ENCODE data around the gene SYT5. TPM values are rescaled to one million over a fixed set of nuclear protein-coding genes. Genes with fewer than 3 reads are reported as not detected.
A peak's percentile ranks its signal among the peaks of the same experiment; 100 is the strongest.
"Not testable (repeated sequence)": the region's sequence is repeated elsewhere in the genome, so short reads cannot be mapped to it uniquely, and the experiment has no call there.

The SYT5 gene
- total RNA-seq, 1 donor: not detected

DNA sequence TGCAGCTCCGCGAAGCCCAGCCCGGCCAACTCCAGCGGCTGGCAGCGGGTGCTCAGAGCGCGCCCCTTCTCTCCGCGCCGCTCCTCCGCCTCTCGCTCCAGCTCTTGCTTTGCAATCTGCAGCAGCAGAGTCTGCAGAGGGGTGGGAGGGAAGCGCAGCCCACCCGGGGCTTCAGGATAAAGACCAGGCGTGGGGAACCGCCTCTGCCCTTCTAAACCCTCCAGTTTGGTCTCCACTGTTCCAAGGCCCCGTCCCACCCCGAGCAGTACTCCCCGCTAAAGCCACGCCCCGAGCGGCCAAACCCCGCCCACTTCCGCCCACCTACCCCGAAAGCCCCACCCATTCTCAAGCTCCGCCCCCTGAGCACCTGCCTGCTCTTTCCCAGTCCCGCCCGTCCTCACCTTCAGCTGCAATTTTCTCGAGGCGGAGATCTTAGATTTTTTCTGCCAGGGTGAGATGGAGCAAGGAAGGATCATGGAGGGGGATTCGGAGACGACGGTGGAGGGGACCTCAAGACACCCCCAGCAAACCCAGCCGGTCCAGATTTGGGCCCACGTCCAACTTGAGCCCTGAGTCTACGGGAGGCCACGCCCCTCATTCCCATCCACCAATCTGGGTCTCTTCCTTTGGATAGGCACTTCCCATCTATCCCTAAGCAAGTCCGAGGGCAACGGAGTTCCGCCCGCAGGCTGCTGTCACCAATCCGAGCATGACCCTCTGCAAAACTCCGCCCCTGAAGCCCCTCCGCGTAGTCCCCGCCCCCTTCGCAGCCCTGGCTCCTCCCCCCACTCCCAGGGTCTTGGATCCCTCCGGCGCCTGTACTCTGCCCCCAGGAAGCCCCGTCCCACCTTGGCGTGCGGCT lies 23.7 kb downstream of the SYT5 start:
- no peaks in the 10 kb centered on the region for H3K79me2 ChIP-seq (ENCODE audit: insufficient read depth, low read length)
- no peaks in the 10 kb centered on the region for H3K4me1 ChIP-seq (ENCODE audit: insufficient read depth, low read length)
- H3K4me3 ChIP-seq (ENCODE audit: insufficient read depth, low read length): no peak overlapping the region
- no peaks in the 10 kb centered on the region for H4K20me1 ChIP-seq (ENCODE audit: insufficient read depth, low read length)
- H3K4me2 ChIP-seq (ENCODE audit: insufficient read depth, low read length): no peak overlapping the region
- DNase-seq (ENCODE audit: insufficient read length, low spot score, missing footprints): peak; percentile 91
- H2AFZ ChIP-seq (ENCODE audit: low read length): no peak overlapping the region
- no peak overlapping the region for H3K27ac ChIP-seq (ENCODE audit: low read depth, low read length)
- H3K9me3 ChIP-seq (ENCODE audit: low read depth, low read length): no peaks in the 10 kb centered on the region
- no peaks in the 10 kb centered on the region for H3K36me3 ChIP-seq (ENCODE audit: insufficient read depth, low read length)
- TF ChIP-seq, protein P1, sequence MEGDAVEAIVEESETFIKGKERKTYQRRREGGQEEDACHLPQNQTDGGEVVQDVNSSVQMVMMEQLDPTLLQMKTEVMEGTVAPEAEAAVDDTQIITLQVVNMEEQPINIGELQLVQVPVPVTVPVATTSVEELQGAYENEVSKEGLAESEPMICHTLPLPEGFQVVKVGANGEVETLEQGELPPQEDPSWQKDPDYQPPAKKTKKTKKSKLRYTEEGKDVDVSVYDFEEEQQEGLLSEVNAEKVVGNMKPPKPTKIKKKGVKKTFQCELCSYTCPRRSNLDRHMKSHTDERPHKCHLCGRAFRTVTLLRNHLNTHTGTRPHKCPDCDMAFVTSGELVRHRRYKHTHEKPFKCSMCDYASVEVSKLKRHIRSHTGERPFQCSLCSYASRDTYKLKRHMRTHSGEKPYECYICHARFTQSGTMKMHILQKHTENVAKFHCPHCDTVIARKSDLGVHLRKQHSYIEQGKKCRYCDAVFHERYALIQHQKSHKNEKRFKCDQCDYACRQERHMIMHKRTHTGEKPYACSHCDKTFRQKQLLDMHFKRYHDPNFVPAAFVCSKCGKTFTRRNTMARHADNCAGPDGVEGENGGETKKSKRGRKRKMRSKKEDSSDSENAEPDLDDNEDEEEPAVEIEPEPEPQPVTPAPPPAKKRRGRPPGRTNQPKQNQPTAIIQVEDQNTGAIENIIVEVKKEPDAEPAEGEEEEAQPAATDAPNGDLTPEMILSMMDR (IDR thresholded peaks at IDR 0.05; ENCODE audit: extremely low read depth, low read depth, low read length): no peak
- peaks cover 22% of the 10 kb centered on the region for H3K27me3 ChIP-seq (ENCODE audit: insufficient read depth, low read length)

DNA sequence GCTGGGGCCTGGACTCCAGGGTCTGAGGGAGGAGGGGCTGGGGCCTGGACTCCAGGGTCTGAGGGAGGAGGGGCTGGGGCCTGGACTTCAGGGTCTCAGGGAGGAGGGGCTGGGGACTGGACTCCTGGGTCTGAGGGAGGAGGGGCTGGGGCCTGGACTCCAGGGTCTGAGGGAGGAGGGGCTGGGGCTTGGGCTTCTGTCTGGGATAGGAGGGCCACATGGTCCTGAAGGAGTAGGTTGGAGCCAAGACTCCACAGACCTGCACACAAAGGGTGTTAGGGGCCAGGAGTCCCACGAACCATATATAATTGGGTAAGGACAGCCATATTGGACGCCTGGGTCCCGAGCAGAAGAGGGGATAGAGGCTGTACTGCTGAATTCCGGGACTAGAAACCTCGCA lies 24.3 kb downstream of the SYT5 start:
- H3K27me3 ChIP-seq (ENCODE audit: insufficient read depth, low read length): peaks cover 19% of the 10 kb centered on the region
- H3K4me2 ChIP-seq (ENCODE audit: insufficient read depth, low read length); H2AFZ ChIP-seq (ENCODE audit: low read length): not testable (repeated sequence)

DNA sequence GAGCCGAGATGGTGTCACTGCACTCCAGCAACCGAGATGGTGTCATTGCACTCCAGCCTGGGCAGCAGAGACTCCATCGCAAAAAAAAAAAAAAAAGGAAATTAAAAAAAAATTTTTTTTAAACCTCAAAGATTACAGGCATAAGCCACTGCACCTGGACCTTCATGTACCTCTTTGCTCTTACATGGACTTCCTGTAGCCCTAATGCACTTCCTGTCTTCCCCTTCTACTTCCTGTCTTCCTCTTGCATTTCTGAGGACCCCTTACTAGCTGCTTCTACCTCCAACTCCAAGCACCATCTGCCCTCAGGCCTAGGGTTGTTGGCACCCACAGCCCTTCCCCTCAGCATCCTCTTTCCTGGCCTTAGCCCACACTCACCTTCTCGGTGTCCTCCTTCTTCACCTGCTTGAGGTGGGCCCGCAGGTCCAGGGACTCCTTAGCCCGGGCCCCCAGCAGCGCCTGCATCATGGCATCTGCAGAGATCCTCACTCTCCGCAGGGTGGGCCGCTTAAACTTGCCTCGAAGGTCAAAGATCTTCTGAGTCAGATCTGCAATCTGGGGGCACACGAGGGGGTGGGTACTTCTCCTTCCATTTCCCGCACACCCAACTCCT lies 26.3 kb downstream of the SYT5 start:
- Histone ChIP-seq H2AFZ (ENCODE audit: low read length) (no peak overlapping the region), H3K4me2 (ENCODE audit: insufficient read depth, low read length) (no peak overlapping the region), H3K27me3 (ENCODE audit: insufficient read depth, low read length) (peaks cover 21% of the 10 kb centered on the region), H3K79me2 (ENCODE audit: insufficient read depth, low read length) (no peaks in the 10 kb centered on the region), H3K4me3 (ENCODE audit: insufficient read depth, low read length) (no peak overlapping the region), H3K27ac (ENCODE audit: low read depth, low read length) (no peak overlapping the region), H3K9me3 (ENCODE audit: low read depth, low read length) (no peaks in the 10 kb centered on the region), H4K20me1 (ENCODE audit: insufficient read depth, low read length) (no peaks in the 10 kb centered on the region), H3K4me1 (ENCODE audit: insufficient read depth, low read length) (no peaks in the 10 kb centered on the region), H3K36me3 (ENCODE audit: insufficient read depth, low read length) (no peaks in the 10 kb centered on the region)
- DNase-seq (ENCODE audit: insufficient read length, low spot score, missing footprints): peak; percentile 11
- TF ChIP-seq, protein P1 (IDR thresholded peaks at IDR 0.05; ENCODE audit: extremely low read depth, low read depth, low read length): no peak

More for the DNA sequence above, 24.3 kb downstream of the SYT5 start:
- H3K4me3 ChIP-seq (ENCODE audit: insufficient read depth, low read length); DNase-seq (ENCODE audit: insufficient read length, low spot score, missing footprints); H3K4me1 ChIP-seq (ENCODE audit: insufficient read depth, low read length); H3K9me3 ChIP-seq (ENCODE audit: low read depth, low read length); H3K79me2 ChIP-seq (ENCODE audit: insufficient read depth, low read length); H4K20me1 ChIP-seq (ENCODE audit: insufficient read depth, low read length); H3K36me3 ChIP-seq (ENCODE audit: insufficient read depth, low read length); H3K27ac ChIP-seq (ENCODE audit: low read depth, low read length): not testable (repeated sequence)

DNA sequence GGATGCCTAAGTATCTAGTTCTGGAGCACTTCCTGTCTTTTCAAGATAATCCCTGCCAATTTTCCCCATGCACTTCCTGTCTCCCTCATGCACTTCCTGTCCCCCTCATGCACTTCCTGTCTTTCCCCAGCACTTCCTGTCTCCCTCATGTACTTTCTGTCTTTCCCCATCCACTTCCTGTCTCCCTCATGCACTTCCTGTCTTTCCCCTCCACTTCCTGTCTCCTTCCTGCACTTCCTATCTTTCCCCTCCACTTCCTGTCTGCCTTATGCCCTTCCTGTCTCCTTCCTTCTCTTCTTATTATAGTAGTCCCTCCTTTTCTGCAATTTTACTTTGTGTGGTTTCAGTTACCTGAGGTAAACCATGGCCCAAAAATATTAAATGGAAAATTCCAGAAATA lies 28.1 kb downstream of the SYT5 start:
- H3K79me2 ChIP-seq (ENCODE audit: insufficient read depth, low read length): no peaks in the 10 kb centered on the region

More for the DNA sequence above, 28.1 kb downstream of the SYT5 start:
- TF ChIP-seq, protein P1 (IDR thresholded peaks at IDR 0.05; ENCODE audit: extremely low read depth, low read depth, low read length): no peak
- Histone ChIP-seq H3K36me3 (ENCODE audit: insufficient read depth, low read length) (no peaks in the 10 kb centered on the region), H4K20me1 (ENCODE audit: insufficient read depth, low read length) (no peaks in the 10 kb centered on the region), H3K4me3 (ENCODE audit: insufficient read depth, low read length) (no peak overlapping the region), H3K27me3 (ENCODE audit: insufficient read depth, low read length) (peaks cover 26% of the 10 kb centered on the region), H3K27ac (ENCODE audit: low read depth, low read length) (no peak overlapping the region), H3K9me3 (ENCODE audit: low read depth, low read length) (no peaks in the 10 kb centered on the region), H2AFZ (ENCODE audit: low read length) (no peak overlapping the region), H3K4me2 (ENCODE audit: insufficient read depth, low read length) (no peak overlapping the region), H3K4me1 (ENCODE audit: insufficient read depth, low read length) (no peaks in the 10 kb centered on the region)
- peak; percentile 31 for DNase-seq (ENCODE audit: insufficient read length, low spot score, missing footprints)
